WTC11 (cell line): ENCODE measurements around the gene MAP3K10. TPM values are rescaled to one million over a fixed set of nuclear protein-coding genes. Genes with fewer than 3 reads are reported as not detected.

Source experiments
- ATAC-seq: fragments of 200-7000 bp; cut with Tn5 transposase; 2 replicates; pipeline ENCODE4 v1.10.0; 2021; ENCODE audit warnings: mild to moderate bottlenecking, moderate library complexity
- CTCF ChIA-PET: fragments of 300-600 bp; sonication (Branson Sonifier 250); formaldehyde crosslinking; loops from one replicate; lab custom pipeline; 2021; ENCODE audit warnings: antibody characterized with exemption; lab: Charles Lee
- POLR2A ChIA-PET: fragments of 350-600 bp; sonication (Branson Sonifier 250); formaldehyde crosslinking; loops from one replicate; lab custom pipeline; 2021; ENCODE audit warnings: antibody characterized with exemption; lab: Charles Lee
- DNase-seq: peaks from one replicate; pipeline ENCODE4 v3.0.0; 2021; ENCODE audit warnings: low spot score
- H3K27ac Mint-ChIP-seq: 2 replicates; pipeline ENCODE4 v1.8.0; 2021; ENCODE audit warnings: mixed read lengths
- H3K27me3 Mint-ChIP-seq: 2 replicates; pipeline ENCODE4 v1.8.0; 2021; ENCODE audit warnings: low read depth, mild to moderate bottlenecking, moderate library complexity, mixed read lengths
- H3K36me3 Mint-ChIP-seq: 2 replicates; pipeline ENCODE4 v1.8.0; 2021; ENCODE audit warnings: mixed read lengths
- H3K4me1 Mint-ChIP-seq: 2 replicates; pipeline ENCODE4 v1.8.0; 2022; ENCODE audit warnings: mixed read lengths
- H3K4me3 Mint-ChIP-seq: 2 replicates; pipeline ENCODE4 v1.8.0; 2021; ENCODE audit warnings: mild to moderate bottlenecking, moderate library complexity, mixed read lengths
- H3K9me3 Mint-ChIP-seq: 2 replicates; pipeline ENCODE4 v1.8.0; 2021; ENCODE audit warnings: mixed read lengths
- ATF3 ChIP-seq: sonication (generic); formaldehyde crosslinking; conservative IDR thresholded peaks from 2 replicates; pipeline ENCODE4 v1.8.1; 2022; ENCODE audit warnings: mild to moderate bottlenecking, missing genetic modification reagents
- ELF4 ChIP-seq: sonication (generic); formaldehyde crosslinking; IDR thresholded peaks from 2 replicates; pipeline ENCODE4 v1.8.1; 2022; ENCODE audit warnings: low read depth, mild to moderate bottlenecking, moderate library complexity, missing genetic modification reagents
- HMGA2 ChIP-seq: fragments of 250-450 bp; sonication (Bioruptor Pico); IDR thresholded peaks from 2 replicates; pipeline ENCODE4 v1.4.0; 2021; ENCODE audit warnings: mild to moderate bottlenecking, moderate library complexity
- JAZF1 ChIP-seq: fragments of 250-450 bp; sonication (Bioruptor Pico); IDR thresholded peaks from 2 replicates; pipeline ENCODE4 v1.9.0; 2021; ENCODE audit warnings: moderate library complexity, mild to moderate bottlenecking, inconsistent platforms
- NR3C1 ChIP-seq: sonication (generic); formaldehyde crosslinking; conservative IDR thresholded peaks from 2 replicates; pipeline ENCODE4 v1.8.1; 2023; ENCODE audit warnings: low read depth, mild to moderate bottlenecking, missing genetic modification reagents
- STAT6 ChIP-seq: sonication (generic); formaldehyde crosslinking; conservative IDR thresholded peaks from 2 replicates; pipeline ENCODE4 v1.8.1; 2023; ENCODE audit warnings: mild to moderate bottlenecking, low read depth, missing genetic modification reagents, moderate library complexity
- ZSCAN18 ChIP-seq: fragments of 250-450 bp; sonication (Bioruptor Pico); IDR thresholded peaks from 2 replicates; pipeline ENCODE4 v2.1.2; 2022; ENCODE audit warnings: mild to moderate bottlenecking, moderate library complexity
- total RNA-seq: library from RNA; stranded (reverse); gene quantifications from 3 replicates; pipeline ENCODE4 v1.2.3, GENCODE V29; 2021
- TF ChIP-seq, protein P1 (sequence below): fragments of 250-450 bp; sonication (Bioruptor Pico); IDR thresholded peaks from 2 replicates; pipeline ENCODE4 v1.9.0; 2021; ENCODE audit warnings: mild to moderate bottlenecking, borderline replicate concordance

MAP3K10 gene
- total RNA-seq, 1 experiment from 2014 or later: 23.5 TPM

DNA sequence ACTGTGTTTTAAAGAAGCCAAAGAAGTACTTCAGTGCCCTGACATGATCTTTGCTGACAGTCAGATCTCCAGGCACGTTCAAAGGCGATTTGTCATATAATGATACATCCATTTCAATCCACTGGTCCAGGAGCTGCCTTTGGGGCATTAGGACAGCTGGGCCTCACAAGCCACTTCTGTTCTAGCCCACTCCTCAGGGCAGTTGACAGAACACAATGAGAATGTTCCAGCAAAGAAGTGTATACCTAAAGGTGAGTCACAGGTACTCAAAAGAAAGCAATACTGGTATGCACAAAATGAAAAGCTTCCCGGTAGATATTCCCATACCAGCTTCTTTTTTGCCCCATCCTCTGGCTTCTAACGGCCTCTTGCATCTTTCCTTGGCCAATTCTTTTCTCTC is 12.5 kb upstream of the MAP3K10 start:
- no peak overlapping the region for H3K27ac Mint-ChIP-seq
- H3K9me3 Mint-ChIP-seq: peaks cover 12% of the 10 kb centered on the region
- H3K36me3 Mint-ChIP-seq: no peaks in the 10 kb centered on the region
- ChIA-PET POLR2A (no interaction called here), CTCF (interaction anchor here (1.1 to 1.6 kb wide), 2 partner anchors 13 to 33 kb away, joined by 3 to 9 read pairs; no protein-coding TSS in a partner anchor)
- TF ChIP-seq ZSCAN18: no peak
- H3K27me3 Mint-ChIP-seq: no peaks in the 10 kb centered on the region; the same call in 1 of the 2 replicates
- ATAC-seq (no peak), DNase-seq (no peak)
- H3K4me3 Mint-ChIP-seq: no peak overlapping the region
- 0 out of 2 replicates have a peak, but pooled peaks cover 3% of the 10 kb centered on the region for H3K4me1 Mint-ChIP-seq

DNA sequence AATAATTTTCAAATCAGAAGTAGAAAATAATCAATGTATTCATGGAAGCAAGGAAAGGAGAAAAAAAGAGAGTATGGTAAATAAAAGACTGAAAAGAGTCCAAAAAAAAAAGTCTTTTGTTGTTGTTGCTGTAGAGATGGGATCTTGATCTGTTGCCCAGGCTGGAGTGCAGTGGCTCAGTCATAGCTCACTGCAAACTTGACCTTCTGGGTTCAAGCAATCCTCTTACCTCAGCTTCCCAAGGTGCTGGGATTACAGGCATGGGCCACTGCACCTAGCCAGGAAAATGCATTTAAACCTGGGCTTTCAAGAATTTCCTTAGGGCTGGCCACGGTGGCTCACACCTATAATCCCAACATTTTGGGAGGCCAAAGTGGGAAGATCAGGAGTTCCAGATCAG is 7.0 kb upstream of the MAP3K10 start:
- CTCF ChIA-PET: interaction anchor here (1.2 kb wide), 1 partner anchor 19 kb away, joined by 3 read pairs; no protein-coding TSS in a partner anchor
- H3K9me3 Mint-ChIP-seq: peaks cover 3% of the 10 kb centered on the region

More for the DNA sequence above, 7.0 kb upstream of the MAP3K10 start:
- TF ChIP-seq JAZF1 (CRISPR knock-in tag): no peak
- TF ChIP-seq NR3C1 (CRISPR knock-in tag): no peak
- no peak for TF ChIP-seq ATF3 (CRISPR knock-in tag)
- no peak for TF ChIP-seq STAT6 (CRISPR knock-in tag)
- TF ChIP-seq ELF4 (CRISPR knock-in tag): no peak
- TF ChIP-seq, protein P1, sequence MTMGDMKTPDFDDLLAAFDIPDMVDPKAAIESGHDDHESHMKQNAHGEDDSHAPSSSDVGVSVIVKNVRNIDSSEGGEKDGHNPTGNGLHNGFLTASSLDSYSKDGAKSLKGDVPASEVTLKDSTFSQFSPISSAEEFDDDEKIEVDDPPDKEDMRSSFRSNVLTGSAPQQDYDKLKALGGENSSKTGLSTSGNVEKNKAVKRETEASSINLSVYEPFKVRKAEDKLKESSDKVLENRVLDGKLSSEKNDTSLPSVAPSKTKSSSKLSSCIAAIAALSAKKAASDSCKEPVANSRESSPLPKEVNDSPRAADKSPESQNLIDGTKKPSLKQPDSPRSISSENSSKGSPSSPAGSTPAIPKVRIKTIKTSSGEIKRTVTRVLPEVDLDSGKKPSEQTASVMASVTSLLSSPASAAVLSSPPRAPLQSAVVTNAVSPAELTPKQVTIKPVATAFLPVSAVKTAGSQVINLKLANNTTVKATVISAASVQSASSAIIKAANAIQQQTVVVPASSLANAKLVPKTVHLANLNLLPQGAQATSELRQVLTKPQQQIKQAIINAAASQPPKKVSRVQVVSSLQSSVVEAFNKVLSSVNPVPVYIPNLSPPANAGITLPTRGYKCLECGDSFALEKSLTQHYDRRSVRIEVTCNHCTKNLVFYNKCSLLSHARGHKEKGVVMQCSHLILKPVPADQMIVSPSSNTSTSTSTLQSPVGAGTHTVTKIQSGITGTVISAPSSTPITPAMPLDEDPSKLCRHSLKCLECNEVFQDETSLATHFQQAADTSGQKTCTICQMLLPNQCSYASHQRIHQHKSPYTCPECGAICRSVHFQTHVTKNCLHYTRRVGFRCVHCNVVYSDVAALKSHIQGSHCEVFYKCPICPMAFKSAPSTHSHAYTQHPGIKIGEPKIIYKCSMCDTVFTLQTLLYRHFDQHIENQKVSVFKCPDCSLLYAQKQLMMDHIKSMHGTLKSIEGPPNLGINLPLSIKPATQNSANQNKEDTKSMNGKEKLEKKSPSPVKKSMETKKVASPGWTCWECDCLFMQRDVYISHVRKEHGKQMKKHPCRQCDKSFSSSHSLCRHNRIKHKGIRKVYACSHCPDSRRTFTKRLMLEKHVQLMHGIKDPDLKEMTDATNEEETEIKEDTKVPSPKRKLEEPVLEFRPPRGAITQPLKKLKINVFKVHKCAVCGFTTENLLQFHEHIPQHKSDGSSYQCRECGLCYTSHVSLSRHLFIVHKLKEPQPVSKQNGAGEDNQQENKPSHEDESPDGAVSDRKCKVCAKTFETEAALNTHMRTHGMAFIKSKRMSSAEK: no peak
- no peak for TF ChIP-seq HMGA2 (CRISPR knock-in tag)
- H3K4me3 Mint-ChIP-seq: no peak overlapping the region
- ATAC-seq (no peak), DNase-seq (no peak)
- POLR2A ChIA-PET: no interaction called here
- H3K27me3 Mint-ChIP-seq: peaks cover 6% of the 10 kb centered on the region; the same call in 1 of the 2 replicates
- H3K27ac Mint-ChIP-seq: no peak overlapping the region
- H3K4me1 Mint-ChIP-seq: 0 out of 2 replicates have a peak, but pooled peaks cover 3% of the 10 kb centered on the region
- no peaks in the 10 kb centered on the region for H3K36me3 Mint-ChIP-seq
